H1 (cell line): Measurements from ENCODE around the gene NUTM2D. TPM values are rescaled to one million over a fixed set of nuclear protein-coding genes. Genes with fewer than 3 reads are reported as not detected.
"Not testable (repeated sequence)": the region's sequence is repeated elsewhere in the genome, so short reads cannot be mapped to it uniquely, and the experiment has no call there.

ENCODE experiments used
- CTCF ChIA-PET: fragments of 300-600 bp; sonication (Branson Sonifier 250); formaldehyde crosslinking; loops from one replicate; lab custom pipeline; 2021; ENCODE audit not compliant: partially characterized antibody; lab: Charles Lee
- POLR2A ChIA-PET: fragments of 300-600 bp; sonication (Branson Sonifier 250); formaldehyde crosslinking; loops from one replicate; lab custom pipeline; 2021; ENCODE audit warnings: inconsistent platforms; ENCODE audit not compliant: partially characterized antibody; lab: Charles Lee
- DNase-seq, 2 experiments: peaks; one replicate each; pipeline versions ENCODE4 v3.0.0 to v3.0.0-alpha.2; 2010 to 2022; ENCODE audit warnings: low spot score in 2 of 2, low read depth in 1 of 2, mixed read lengths in 1 of 2
- FAIRE-seq: peaks from 2 replicates; lab custom pipeline; 2011; peaks lifted over from hg19 to GRCh38; lab: Jason Lieb, UNC
- H2AFZ ChIP-seq: 2 replicates; pipeline ENCODE4 v1.8.1; 2012; ENCODE audit warnings: low read length, inconsistent platforms
- H2AK5ac ChIP-seq: 2 replicates; pipeline ENCODE4 v1.6.1; 2013; ENCODE audit warnings: low read depth, low read length
- H2BK120ac ChIP-seq: replicated peaks from 2 replicates; pipeline ENCODE3; 2013; ENCODE audit warnings: low read depth, low read length, inconsistent platforms
- H2BK12ac ChIP-seq: 2 replicates; pipeline ENCODE4 v1.6.1; 2013; ENCODE audit warnings: low read depth, low read length
- H2BK15ac ChIP-seq: 2 replicates; pipeline ENCODE4 v1.6.1; 2013; ENCODE audit warnings: low read length
- H2BK20ac ChIP-seq: 2 replicates; pipeline ENCODE4 v1.6.1; 2013; ENCODE audit warnings: low read length
- H2BK5ac ChIP-seq: 2 replicates; pipeline ENCODE4 v1.6.1; 2013; ENCODE audit warnings: low read depth, low read length
- H3K14ac ChIP-seq: 2 replicates; pipeline ENCODE4 v1.6.1; 2013; ENCODE audit warnings: inconsistent platforms; ENCODE audit not compliant: insufficient read length
- H3K18ac ChIP-seq: 2 replicates; pipeline ENCODE4 v1.6.1; 2013; ENCODE audit warnings: low read length; ENCODE audit errors: extremely low read depth
- H3K23ac ChIP-seq: 2 replicates; pipeline ENCODE4 v1.6.1; 2013; ENCODE audit warnings: inconsistent platforms; ENCODE audit not compliant: insufficient read length
- H3K23me2 ChIP-seq: 2 replicates; pipeline ENCODE4 v1.6.1; 2013; ENCODE audit warnings: low read depth, low read length
- H3K27ac ChIP-seq: 2 replicates; pipeline ENCODE4 v1.6.1; 2011; ENCODE audit warnings: low read depth, low read length, inconsistent platforms
- H3K27me3 ChIP-seq, 4 experiments: replicated peaks in 1 of 4; 1 replicate in 1 of 4; 2 replicates in 3 of 4; pipeline versions ENCODE4 v1.6.1 to v1.8.1; 2011 to 2013; ENCODE audit warnings: low read length in 3 of 4, mild to moderate bottlenecking in 3 of 4, inconsistent platforms in 2 of 4, mixed read lengths in 2 of 4, moderate library complexity in 1 of 4; ENCODE audit not compliant: control insufficient read depth in 3 of 4, insufficient read depth in 3 of 4; ENCODE audit errors: extremely low read depth in 1 of 4
- H3K36me3 ChIP-seq, 4 experiments: 2 replicates each; pipeline versions ENCODE4 v1.6.1 to v1.8.1; 2011 to 2013; ENCODE audit warnings: mild to moderate bottlenecking in 4 of 4, low read length in 3 of 4, moderate library complexity in 2 of 4, control low read depth in 1 of 4, inconsistent platforms in 1 of 4; ENCODE audit not compliant: insufficient read depth in 4 of 4, control insufficient read depth in 2 of 4
- H3K4ac ChIP-seq: replicated peaks from 2 replicates; pipeline ENCODE3; 2013; ENCODE audit warnings: low read length, low read depth, mixed read lengths, inconsistent platforms; ENCODE audit not compliant: insufficient read length
- H3K4me1 ChIP-seq, 4 experiments: replicated peaks in 1 of 4; 1 replicate in 1 of 4; 2 replicates in 3 of 4; pipeline versions ENCODE4 v1.6.1 to v1.8.1; 2011 to 2013; ENCODE audit warnings: low read length in 3 of 4, inconsistent platforms in 2 of 4, mixed read lengths in 1 of 4; ENCODE audit not compliant: insufficient read depth in 4 of 4, control insufficient read depth in 3 of 4
- H3K4me2 ChIP-seq, 2 experiments: 2 replicates each; pipeline versions ENCODE4 v1.6.1 to v1.8.1; 2011 to 2013; ENCODE audit warnings: low read depth in 2 of 2, low read length in 2 of 2, control low read depth in 1 of 2, inconsistent platforms in 1 of 2, mild to moderate bottlenecking in 1 of 2; ENCODE audit not compliant: insufficient read depth in 1 of 2
- H3K4me3 ChIP-seq, 4 experiments: fragments of 200-600, 300-600 bp in 1 of 4; sonication (generic), shearing (Covaris generic), sonication (Bioruptor Twin) in 1 of 4; 2 replicates each; pipeline versions ENCODE4 v1.5.1 to v1.8.1; 2011 to 2016; ENCODE audit warnings: low read length in 4 of 4, low read depth in 3 of 4, control low read depth in 2 of 4, inconsistent platforms in 2 of 4, mild to moderate bottlenecking in 2 of 4, mixed read lengths in 1 of 4, moderate library complexity in 1 of 4; ENCODE audit not compliant: insufficient read depth in 2 of 4; ENCODE audit errors: extremely low read depth in 1 of 4
- H3K56ac ChIP-seq: replicated peaks from 2 replicates; pipeline ENCODE3; 2013; ENCODE audit warnings: low read depth, mild to moderate bottlenecking, mixed read lengths, low read length, inconsistent platforms; ENCODE audit not compliant: insufficient read length
- H3K79me1 ChIP-seq: 2 replicates; pipeline ENCODE4 v1.6.1; 2013; ENCODE audit warnings: low read depth, low read length, control low read depth
- H3K79me2 ChIP-seq, 2 experiments: 2 replicates each; pipeline versions ENCODE4 v1.6.1 to v1.8.1; 2012 to 2013; ENCODE audit warnings: low read length in 2 of 2, mild to moderate bottlenecking in 2 of 2, inconsistent platforms in 1 of 2; ENCODE audit not compliant: insufficient read depth in 2 of 2, control insufficient read depth in 1 of 2
- H3K9ac ChIP-seq, 4 experiments: replicated peaks in 1 of 4; 1 replicate in 1 of 4; 2 replicates in 3 of 4; pipeline versions ENCODE4 v1.6.1 to v1.8.1; 2011 to 2013; ENCODE audit warnings: low read depth in 3 of 4, low read length in 3 of 4, control low read depth in 2 of 4, mild to moderate bottlenecking in 2 of 4, moderate library complexity in 2 of 4, inconsistent platforms in 1 of 4; ENCODE audit errors: extremely low read depth in 1 of 4
- H3K9me3 ChIP-seq, 2 experiments: 2 replicates each; pipeline versions ENCODE4 v1.6.1 to v1.8.1; 2012 to 2013; ENCODE audit warnings: mild to moderate bottlenecking in 2 of 2, moderate library complexity in 2 of 2, control low read depth in 1 of 2, inconsistent platforms in 1 of 2, low read depth in 1 of 2, low read length in 1 of 2, mixed read lengths in 1 of 2; ENCODE audit not compliant: insufficient read depth in 2 of 2
- H4K20me1 ChIP-seq, 2 experiments: replicated peaks in 1 of 2; 2 replicates each; pipeline versions ENCODE3 to v1.8.1; 2011 to 2013; ENCODE audit warnings: inconsistent platforms in 2 of 2, low read length in 2 of 2, mild to moderate bottlenecking in 1 of 2; ENCODE audit not compliant: insufficient read depth in 2 of 2, control insufficient read depth in 1 of 2
- H4K5ac ChIP-seq: 2 replicates; pipeline ENCODE4 v1.6.1; 2013; ENCODE audit warnings: low read length, low read depth, mixed read lengths, inconsistent platforms; ENCODE audit not compliant: insufficient read length
- H4K8ac ChIP-seq: 2 replicates; pipeline ENCODE4 v1.8.0; 2013; ENCODE audit warnings: mild to moderate bottlenecking, moderate library complexity, low read length, inconsistent platforms; ENCODE audit not compliant: insufficient read depth; ENCODE audit errors: extremely low read depth
- H4K91ac ChIP-seq: replicated peaks from 2 replicates; pipeline ENCODE3; 2013; ENCODE audit warnings: low read length, mixed read lengths, inconsistent platforms; ENCODE audit not compliant: insufficient read length
- CTCF ChIP-seq, 3 experiments: IDR thresholded peaks; 1 replicate in 2 of 3; 2 replicates in 1 of 3; pipeline versions ENCODE4 v1.5.1 to v1.6.1; 2011; ENCODE audit warnings: low read length in 3 of 3, mild to moderate bottlenecking in 3 of 3, inconsistent platforms in 2 of 3, low read depth in 1 of 3, moderate library complexity in 1 of 3; ENCODE audit not compliant: insufficient read depth in 1 of 3; ENCODE audit errors: control extremely low read depth in 1 of 3
- POLR2A ChIP-seq, 2 experiments: IDR thresholded peaks; 1 replicate in 1 of 2; 2 replicates in 1 of 2; pipeline ENCODE4 v1.6.1; 2011; ENCODE audit warnings: low read depth in 2 of 2, low read length in 2 of 2, mild to moderate bottlenecking in 2 of 2; ENCODE audit errors: control extremely low read depth in 1 of 2
- RAD21 ChIP-seq, 2 experiments: IDR thresholded peaks in 1 of 2; conservative IDR thresholded peaks in 1 of 2; 2 replicates each; pipeline ENCODE4 v1.6.1; 2011; ENCODE audit warnings: low read depth in 2 of 2, low read length in 2 of 2, improper control_type of control experiment in 1 of 2, inconsistent platforms in 1 of 2, mild to moderate bottlenecking in 1 of 2, moderate library complexity in 1 of 2
- USF2 ChIP-seq: IDR thresholded peaks from 2 replicates; pipeline ENCODE4 v1.6.1; 2011; ENCODE audit warnings: low read length, improper control_type of control experiment
- WGBS, 2 experiments: shearing (Covaris generic) in 1 of 2; methylation state at CpG; one replicate each; pipeline versions ENCODE4 v1.1.6 to v1.1.7; 2013 to 2015; ENCODE audit warnings: low lambda C conversion rate in 2 of 2, mixed read lengths in 2 of 2, inconsistent platforms in 1 of 2, low coverage in 1 of 2, missing lambda C conversion rate in 1 of 2; ENCODE audit not compliant: insufficient replicate concordance in 2 of 2, insufficient coverage in 1 of 2, insufficient read length in 1 of 2; ENCODE audit errors: extremely low coverage in 1 of 2, missing lambda C conversion rate in 1 of 2; 5-methylcytosine and 5-hydroxymethylcytosine counted together
- polyA plus RNA-seq, 7 experiments: library from polyadenylated mRNA; depleted of rRNA in 3 of 7; stranded (reverse) in 5 of 7; unstranded in 2 of 7; fragments of >200 nt in 5 of 7; fragments of 200-250 nt in 2 of 7; gene quantifications; 1 replicate in 5 of 7; 2 replicates in 1 of 7; 4 replicates in 1 of 7; pipeline versions ENCODE4 v1.2.1 to v1.2.3, GENCODE V29; 2011 to 2013; ENCODE audit warnings: missing spikeins in 2 of 7, mixed read lengths in 2 of 7
- total RNA-seq: library from RNA; stranded (reverse); fragmentation: NEBNext Ultra II Directional; extraction: Animal tissue kit (Norgen Biotek cat#: 25700); gene quantifications from 2 replicates; pipeline ENCODE4 v1.2.1, GENCODE V29; 2021

NUTM2D gene
- total and polyA plus RNA-seq, 2 of the 8 experiments (the other 6 are each of a cell fraction or from before 2014, with no cell fraction given), result 0.76 to 2.2 TPM

GRCh38 chr10:87342711-87343258 is 14.8 kb upstream of the NUTM2D start:
- peak; percentile 31 to 89 for DNase-seq
- TF ChIP-seq POLR2A (IDR thresholded peaks at IDR 0.05; ENCODE audit: control extremely low read depth in 1 of 2, low read depth in 2 of 2, low read length in 2 of 2) (peak in 1 of 2 experiments; percentile 29; a peak in 2 of 3 replicates), CTCF (IDR thresholded peaks at IDR 0.05; ENCODE audit: control extremely low read depth in 1 of 3, insufficient read depth in 1 of 3, low read depth in 1 of 3, low read length in 3 of 3) (peak; percentile 25 to 47 (median 35)), USF2 (peak; percentile 22; the same call in 1 of the 2 replicates), RAD21 (IDR thresholded peaks at IDR 0.05 in 1 of 2, conservative IDR thresholded peaks at IDR 0.05 in 1 of 2; ENCODE audit: low read depth in 2 of 2, low read length in 2 of 2) (peak; percentile 13 to 30; a peak in 3 of 4 replicates)
- H2BK5ac ChIP-seq, POLR2A ChIA-PET, H2AK5ac ChIP-seq, H3K36me3 ChIP-seq, H4K5ac ChIP-seq, CTCF ChIA-PET, H2BK20ac ChIP-seq, H4K20me1 ChIP-seq, H3K4ac ChIP-seq, H2BK120ac ChIP-seq, H3K4me1 ChIP-seq, H3K56ac ChIP-seq, H3K18ac ChIP-seq, H3K14ac ChIP-seq, H4K91ac ChIP-seq, H3K27ac ChIP-seq, FAIRE-seq, H3K23ac ChIP-seq, H3K23me2 ChIP-seq, H2BK12ac ChIP-seq, H2BK15ac ChIP-seq, H4K8ac ChIP-seq, H3K27me3 ChIP-seq, H3K9me3 ChIP-seq, H3K4me2 ChIP-seq, H3K79me1 ChIP-seq, H2AFZ ChIP-seq: not testable (repeated sequence)
- 0% methylated on average over 43 of the region's 65 CpGs; no CpG with 5 or more reads in 1 of the 2 experiments for WGBS, 2 experiments
- H3K9ac ChIP-seq, result peak overlapping the region in 2 of 4 experiments; percentile 38 to 60; a peak in 4 of 7 replicates
- H3K4me3 ChIP-seq, result peak overlapping the region in 3 of 4 experiments; percentile 21 to 70 (median 65); a peak in 6 of 8 replicates
- H3K79me2 ChIP-seq, result peaks cover 0 to 13% of the 10 kb centered on the region in 2 experiments; a peak in 2 of 4 replicates
